GM19025 (cell line): ENCODE data around the gene CCDC12.
A peak's percentile ranks its signal among the peaks of the same experiment; 100 is the strongest.

Experiments
- ATAC-seq: cut with Tn5 transposase; IDR thresholded peaks from one replicate; pipeline ENCODE4 v1.9.1; 2021; ENCODE audit warnings: mild to moderate bottlenecking, low read depth, moderate library complexity; ENCODE audit not compliant: unreplicated experiment

The CCDC12 gene

GRCh38 chr3:46882377-46883053, 94.0 kb downstream of the CCDC12 start:
- no peak for ATAC-seq

- no peak for ATAC-seq
Measured at GRCh38 chr3:46881596-46882376, 94.8 kb downstream of the CCDC12 start.

- no peak for ATAC-seq
Measured at GRCh38 chr3:46880884-46881595, 95.5 kb downstream of the CCDC12 start.

- peak; percentile 63 for ATAC-seq
Measured at GRCh38 chr3:46878781-46879436, 97.6 kb downstream of the CCDC12 start.

DNA sequence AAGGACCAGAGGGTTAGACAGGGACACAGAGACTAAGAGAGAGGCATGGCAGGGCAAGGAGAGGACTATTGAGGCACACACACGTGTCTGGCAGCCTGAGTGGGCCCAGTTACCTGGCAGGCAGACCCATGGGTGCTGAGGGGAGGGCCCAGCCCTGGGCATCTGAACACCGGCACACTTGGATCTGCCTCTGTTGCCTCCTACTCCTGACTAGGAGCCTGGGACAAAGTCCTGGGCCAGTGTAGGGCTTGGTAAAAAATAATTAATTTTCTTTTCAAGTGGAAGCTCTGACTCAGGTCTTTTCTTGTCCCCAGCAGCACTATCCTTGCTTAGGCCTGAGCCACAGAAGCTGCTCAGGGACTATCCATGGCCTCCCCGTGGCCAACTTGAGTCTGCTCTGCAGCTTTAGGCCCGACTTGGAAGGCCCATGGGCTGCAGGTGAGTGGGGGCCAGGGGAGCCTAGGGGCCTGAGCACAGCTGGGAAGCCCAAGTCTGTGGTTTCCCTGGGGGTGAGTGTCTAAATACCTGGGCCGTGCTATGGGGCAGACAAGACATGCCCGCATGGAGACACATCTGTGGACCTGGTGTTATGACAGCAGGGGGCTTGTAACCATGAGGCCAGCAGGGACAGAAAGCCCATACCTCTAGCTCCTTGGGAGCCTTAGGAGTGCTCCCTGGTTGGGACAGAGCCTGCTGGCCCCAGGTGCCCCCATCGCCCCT, 99.0 kb downstream of the CCDC12 start, which contains the start of gene PTH1R:
Gene PTH1R, plus strand, starts transcription at position 316 of the 720 bp plus-strand sequence. CDS start 5,839 bp downstream, outside the sequence.
- no peak for ATAC-seq

DNA sequence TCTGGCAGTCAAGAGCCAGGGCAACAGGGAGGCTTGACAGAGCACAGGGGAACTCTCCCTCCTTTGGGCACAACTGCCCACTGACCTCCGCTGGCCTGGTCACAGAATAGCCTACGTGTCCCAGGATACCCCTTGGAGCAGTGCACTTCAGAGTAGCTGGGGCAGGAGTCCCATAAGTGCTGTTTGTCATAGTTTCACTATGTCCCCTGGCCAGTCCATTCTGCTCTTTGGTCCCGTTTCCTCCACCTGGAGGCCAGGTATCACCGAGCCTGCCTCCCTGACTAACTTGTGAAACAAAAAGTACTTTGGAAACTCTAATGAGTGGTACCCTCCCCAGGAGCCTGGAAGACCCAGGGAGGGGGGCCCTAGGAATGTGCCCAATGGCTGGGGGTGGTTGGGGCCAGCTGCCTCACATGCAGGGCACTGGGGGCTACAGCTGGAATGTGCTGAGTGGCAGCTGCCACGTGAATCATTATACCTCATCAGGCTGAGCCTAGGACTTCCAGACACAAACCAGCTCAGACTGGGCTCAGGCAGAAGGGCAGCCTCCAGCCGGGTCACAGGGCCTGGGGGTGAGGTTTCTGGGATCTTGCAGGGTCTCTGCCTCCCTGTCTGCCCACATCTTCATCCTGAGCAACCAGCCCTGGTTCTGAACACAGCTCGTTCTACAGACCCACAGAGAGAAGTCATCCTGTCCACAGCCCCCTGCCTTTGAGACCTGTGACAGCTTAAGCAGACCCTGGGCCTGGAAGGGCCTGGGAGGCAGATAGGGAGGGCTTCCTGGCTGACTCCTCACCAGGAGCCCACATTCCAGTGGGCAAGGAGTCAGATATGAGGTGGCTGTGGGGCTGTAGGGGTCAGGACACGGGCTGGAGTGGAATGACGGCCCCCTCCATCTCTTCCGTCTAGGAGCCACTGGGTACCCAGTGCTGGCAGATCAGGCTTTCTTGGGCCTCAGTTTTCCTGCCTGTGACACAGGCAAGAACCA, 99.9 kb downstream of the CCDC12 start:
- no peak for ATAC-seq

DNA sequence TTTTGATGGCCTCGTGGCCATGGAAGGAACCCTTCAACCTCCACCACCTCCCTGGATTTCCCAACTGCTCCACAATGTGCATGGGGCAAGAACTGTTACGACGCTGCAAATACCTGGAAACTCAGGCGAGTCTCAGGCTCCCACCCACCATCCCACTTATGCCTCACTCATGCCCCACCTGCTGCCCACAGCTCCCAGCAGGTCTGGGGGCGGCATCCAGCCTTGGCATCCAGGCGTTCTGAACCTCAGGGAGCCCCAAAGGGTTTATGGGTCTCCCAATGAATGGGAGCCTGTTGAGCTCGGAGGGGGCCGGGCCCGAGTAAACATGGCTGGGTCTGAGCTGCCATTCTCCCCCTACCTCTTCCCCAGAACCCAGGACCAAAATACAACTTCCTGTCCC, 101.0 kb downstream of the CCDC12 start:
- no peak for ATAC-seq

DNA sequence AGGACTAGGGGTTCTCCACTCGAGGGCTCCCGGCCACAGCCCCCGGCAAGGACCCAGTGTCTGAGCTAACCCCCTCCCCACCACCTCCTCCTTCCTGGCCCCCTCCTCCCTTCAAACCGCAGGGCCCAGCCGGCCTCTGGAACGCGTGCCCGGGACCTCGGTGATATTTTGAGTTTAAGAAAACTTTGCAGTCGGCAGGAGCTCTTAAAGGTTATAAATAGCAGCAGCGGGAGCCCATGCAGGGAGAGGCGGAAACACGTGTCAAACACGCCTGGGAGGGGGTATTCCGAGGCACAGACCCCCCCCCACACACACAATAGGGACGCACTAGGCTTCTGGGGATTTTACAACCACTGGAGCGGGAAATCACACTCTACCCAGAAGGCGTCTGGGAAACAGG, 102.1 kb downstream of the CCDC12 start:
- ATAC-seq = no peak

DNA sequence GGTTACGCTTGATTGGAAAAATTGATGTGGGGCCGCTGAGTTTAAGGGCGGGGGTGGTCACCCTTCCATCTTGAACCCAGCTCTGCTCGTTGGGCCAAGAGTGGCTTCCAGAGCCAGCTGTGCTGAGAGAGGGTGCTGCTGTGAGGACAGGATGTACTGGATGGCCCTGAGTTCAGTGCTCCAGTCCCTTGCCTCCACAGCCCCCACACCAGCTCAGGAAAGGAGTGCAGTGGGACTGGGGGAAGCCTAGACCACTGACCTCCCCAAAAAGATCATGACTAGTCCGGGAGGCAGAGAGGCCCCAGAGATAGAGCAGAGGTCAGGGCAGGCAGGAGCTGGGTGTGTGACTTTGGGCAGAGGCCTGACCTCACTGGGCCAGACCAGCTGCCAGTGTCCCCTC, 103.0 kb downstream of the CCDC12 start:
- ATAC-seq = no peak
